Retinal pigment epithelial cell (primary cell): ENCODE data around the gene PPP2R2C.

ENCODE experiments used
- DNase-seq: peaks from one replicate; pipeline ENCODE4 v3.0.0-alpha.2; 2010; ENCODE audit warnings: low read depth
- H3K4me3 ChIP-seq: 2 replicates; pipeline ENCODE4 v1.5.1; 2011; ENCODE audit warnings: mild to moderate bottlenecking, low read length, control low read depth, moderate library complexity
- TF ChIP-seq, protein P1 (sequence below): conservative IDR thresholded peaks from 2 replicates; pipeline ENCODE4 v1.5.1; 2011; ENCODE audit warnings: low read depth, low read length, control low read depth, inconsistent platforms

The PPP2R2C gene

DNA sequence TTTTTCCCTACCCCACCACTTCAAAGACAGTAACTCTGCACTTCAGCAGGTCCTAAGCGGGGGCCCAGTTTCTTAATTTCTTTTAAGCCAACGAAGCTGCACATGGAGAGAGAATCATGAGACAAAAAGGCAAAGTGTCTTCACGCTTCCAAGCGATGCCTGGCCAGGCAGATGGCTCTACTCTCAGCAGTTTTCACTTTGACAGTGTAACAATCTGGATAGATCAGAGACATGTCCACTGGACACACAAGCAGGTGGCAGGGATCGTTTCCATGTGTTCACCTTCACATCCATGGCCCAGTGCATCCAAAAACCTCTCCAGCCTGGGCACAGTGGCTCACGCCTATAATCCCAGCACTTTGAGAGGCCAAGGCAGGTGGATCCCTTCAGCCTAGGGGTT is 27.8 kb downstream of the PPP2R2C start:
- TF ChIP-seq, protein P1, sequence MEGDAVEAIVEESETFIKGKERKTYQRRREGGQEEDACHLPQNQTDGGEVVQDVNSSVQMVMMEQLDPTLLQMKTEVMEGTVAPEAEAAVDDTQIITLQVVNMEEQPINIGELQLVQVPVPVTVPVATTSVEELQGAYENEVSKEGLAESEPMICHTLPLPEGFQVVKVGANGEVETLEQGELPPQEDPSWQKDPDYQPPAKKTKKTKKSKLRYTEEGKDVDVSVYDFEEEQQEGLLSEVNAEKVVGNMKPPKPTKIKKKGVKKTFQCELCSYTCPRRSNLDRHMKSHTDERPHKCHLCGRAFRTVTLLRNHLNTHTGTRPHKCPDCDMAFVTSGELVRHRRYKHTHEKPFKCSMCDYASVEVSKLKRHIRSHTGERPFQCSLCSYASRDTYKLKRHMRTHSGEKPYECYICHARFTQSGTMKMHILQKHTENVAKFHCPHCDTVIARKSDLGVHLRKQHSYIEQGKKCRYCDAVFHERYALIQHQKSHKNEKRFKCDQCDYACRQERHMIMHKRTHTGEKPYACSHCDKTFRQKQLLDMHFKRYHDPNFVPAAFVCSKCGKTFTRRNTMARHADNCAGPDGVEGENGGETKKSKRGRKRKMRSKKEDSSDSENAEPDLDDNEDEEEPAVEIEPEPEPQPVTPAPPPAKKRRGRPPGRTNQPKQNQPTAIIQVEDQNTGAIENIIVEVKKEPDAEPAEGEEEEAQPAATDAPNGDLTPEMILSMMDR: no peak
- H3K4me3 ChIP-seq: no peak overlapping the region
- DNase-seq: no peak

DNA sequence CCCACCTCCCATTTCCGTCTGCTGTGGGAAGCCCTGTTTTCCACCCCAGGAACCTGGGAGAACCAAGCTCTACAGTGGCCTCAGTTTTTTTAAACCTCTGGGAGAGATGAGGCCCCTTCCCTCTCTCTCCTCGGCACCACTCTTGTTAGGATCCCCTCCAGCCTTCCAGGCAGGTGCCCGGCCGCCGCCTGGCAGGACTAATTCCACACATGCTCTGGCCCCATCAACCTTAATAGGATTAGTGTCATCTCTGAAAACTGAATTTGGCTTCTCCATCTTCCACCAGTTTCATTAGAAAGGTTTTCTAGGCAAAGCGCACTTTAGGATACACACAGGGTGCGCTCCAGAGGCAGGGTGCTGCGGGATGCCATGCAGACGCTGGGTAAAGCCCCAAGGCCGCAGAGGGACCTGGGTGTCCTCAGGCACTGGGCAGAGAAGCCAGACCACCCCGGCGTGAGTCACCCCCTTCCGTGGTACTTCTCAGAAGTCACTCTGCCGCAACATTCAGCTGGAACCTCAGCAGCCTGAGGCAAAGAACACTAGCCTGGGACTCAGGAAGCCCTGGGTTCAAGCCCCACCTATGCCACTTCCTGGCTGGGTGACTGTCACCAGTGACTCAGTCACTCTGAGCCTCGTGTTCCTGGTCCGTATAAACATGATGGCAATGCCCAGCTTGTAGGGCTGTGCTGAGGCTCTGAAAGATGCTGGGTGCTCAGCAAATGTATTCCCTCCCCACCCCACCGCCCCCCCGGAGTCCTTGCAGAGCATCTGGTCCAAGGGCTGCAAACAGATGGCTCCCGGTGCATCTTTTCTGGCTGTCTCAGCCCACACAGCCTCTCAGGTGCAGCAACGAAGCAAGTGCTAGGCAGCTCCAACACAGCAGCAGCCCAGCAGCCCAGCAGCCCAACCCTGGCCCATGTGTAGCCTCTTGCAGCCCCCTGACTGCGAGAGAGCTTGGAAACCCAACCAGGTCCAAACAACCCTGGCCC is 29.1 kb downstream of the PPP2R2C start:
- H3K4me3 ChIP-seq: no peak overlapping the region
- TF ChIP-seq, protein P1: no peak
- no peak for DNase-seq

DNA sequence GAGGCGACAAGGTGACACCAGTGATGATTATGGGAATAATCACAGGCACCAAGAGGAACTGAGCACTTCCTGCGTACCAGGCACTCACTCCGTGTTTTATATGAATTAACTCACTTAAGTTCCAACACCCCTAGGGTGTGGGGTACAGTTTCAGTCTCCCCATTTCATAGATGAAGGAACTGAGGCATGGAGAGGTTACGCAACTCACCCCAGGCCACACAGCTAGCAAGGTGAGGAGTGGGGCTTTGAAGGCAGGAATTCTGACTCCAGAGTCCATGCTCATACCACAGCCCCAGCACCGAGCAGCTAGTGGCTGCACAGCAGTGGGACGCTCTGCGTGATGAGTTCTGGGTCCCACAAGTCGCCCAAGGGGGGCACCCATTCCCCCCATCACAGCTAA is 29.9 kb downstream of the PPP2R2C start:
- DNase-seq: no peak
- no peak overlapping the region for H3K4me3 ChIP-seq
- TF ChIP-seq, protein P1: no peak

- H3K4me3 ChIP-seq: no peak overlapping the region
- no peak for DNase-seq
- TF ChIP-seq, protein P1: no peak
Observed at GRCh38 chr4:6441758-6442157, 30.7 kb downstream of the PPP2R2C start.

GRCh38 chr4:6441202-6441582 is 31.2 kb downstream of the PPP2R2C start:
- no peak overlapping the region for H3K4me3 ChIP-seq
- no peak for DNase-seq
- TF ChIP-seq, protein P1: no peak

DNA sequence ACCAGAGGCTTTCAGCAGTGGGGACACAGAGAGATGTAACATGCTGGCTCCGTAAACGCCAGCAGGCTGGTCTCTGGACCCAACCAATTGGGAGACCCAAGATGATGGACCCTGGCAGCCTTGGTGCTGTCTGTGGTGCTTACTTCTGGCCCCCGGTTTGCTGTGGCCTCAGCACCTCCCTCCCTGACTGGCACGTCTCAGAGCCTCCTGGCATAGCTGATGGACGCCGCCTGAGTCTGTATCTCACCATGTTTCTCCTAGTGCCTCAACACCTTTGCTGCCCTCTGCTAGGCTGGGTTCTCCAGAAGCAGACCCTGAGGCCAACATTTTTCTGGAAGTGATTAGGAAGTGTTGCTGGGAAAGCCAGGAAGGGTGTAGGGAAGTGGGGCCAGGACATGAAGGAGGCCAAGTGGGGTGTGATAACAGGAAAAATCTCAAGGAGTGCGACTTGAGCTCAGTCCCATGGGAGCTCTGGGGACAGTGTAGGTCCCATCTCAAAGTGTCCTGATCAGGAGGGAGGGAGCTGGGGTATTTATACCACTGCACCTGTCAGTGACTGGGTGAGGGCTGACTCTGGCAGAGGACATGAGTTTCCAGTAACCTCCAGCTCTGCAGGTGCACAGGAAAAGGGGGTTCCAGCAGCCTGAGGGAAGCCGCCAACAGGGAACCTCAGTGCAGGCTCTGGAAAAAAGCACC is 31.8 kb downstream of the PPP2R2C start:
- DNase-seq: no peak
- TF ChIP-seq, protein P1: no peak
- no peak overlapping the region for H3K4me3 ChIP-seq
